H1 (cell line): Measurements from ENCODE around the gene BAIAP2L2.

Experiments
- NANOG ChIP-seq: IDR thresholded peaks from 2 replicates; pipeline ENCODE4 v1.6.1; 2011; ENCODE audit warnings: low read length, low read depth, mild to moderate bottlenecking, inconsistent platforms; ENCODE audit not compliant: insufficient read depth, poor library complexity, severe bottlenecking
- POU5F1 ChIP-seq: IDR thresholded peaks from 2 replicates; pipeline ENCODE4 v1.6.1; 2011; ENCODE audit warnings: low read depth, mild to moderate bottlenecking, low read length, moderate library complexity

- TF ChIP-seq POU5F1 (no peak), NANOG (no peak)
Measured at GRCh38 chr22:38075961-38076360, 34.5 kb downstream of the BAIAP2L2 start.
